Measurements from ENCODE around the gene CXADR. TPM values are rescaled to one million over a fixed set of nuclear protein-coding genes. Genes with fewer than 3 reads are reported as not detected.

Gene CXADR
- total RNA-seq, 4 donors from 2014 or later: 39.9 to 75.4 (median 62.9) TPM

- H3K4me3 ChIP-seq (replicated peaks in 1 of 3): no peak overlapping the region
- intact Hi-C loops (cut with DNase I): loop anchor here (10.0 kb wide), 1 partner anchor 166 kb away; no protein-coding TSS in a partner anchor
- WGBS, 2 donors: 61 to 67% methylated on average over 5 of the region's 5 CpGs
- H3K9me3 ChIP-seq: no peaks in the 10 kb centered on the region
- H3K36me3 ChIP-seq: no peaks in the 10 kb centered on the region
- H3K27ac ChIP-seq: peak overlapping the region in 2 of 3 donors; percentile 47 to 64
- H3K4me1 ChIP-seq: peaks cover 14 to 27% of the 10 kb centered on the region in 2 donors
- TF ChIP-seq POLR2A (IDR thresholded peaks at IDR 0.05): no peak
- peak in 1 of 2 donors; percentile 22 for DNase-seq
- no peaks in the 10 kb centered on the region for H3K27me3 ChIP-seq
Observed at GRCh38 chr21:17550671-17551308, 37.9 kb downstream of the CXADR start.

DNA sequence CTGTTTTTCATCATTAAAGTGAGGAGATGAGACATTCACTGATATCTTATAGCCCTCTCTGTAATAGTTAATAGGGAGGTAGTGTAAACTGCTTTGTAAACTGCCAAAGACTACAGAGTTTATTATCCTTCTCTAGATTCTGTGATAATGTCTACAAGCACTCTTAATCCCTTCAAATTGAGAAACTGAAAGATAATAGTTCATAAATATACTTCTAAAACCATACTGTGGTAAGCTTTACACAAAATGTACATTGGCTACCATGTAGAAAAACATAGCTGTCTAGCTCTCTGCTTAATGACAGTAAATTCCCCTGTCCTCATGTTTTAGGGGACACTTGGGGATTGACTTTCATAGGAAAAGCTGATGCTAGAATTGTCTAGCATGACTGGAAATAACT is 39.6 kb downstream of the CXADR start:
- Histone ChIP-seq H3K27me3 (no peaks in the 10 kb centered on the region), H3K9me3 (no peaks in the 10 kb centered on the region), H3K4me1 (peaks cover 10 to 23% of the 10 kb centered on the region in 2 donors), H3K4me3 (replicated peaks in 1 of 3) (no peak overlapping the region), H3K27ac (no peak overlapping the region), H3K36me3 (no peaks in the 10 kb centered on the region)
- TF ChIP-seq POLR2A (IDR thresholded peaks at IDR 0.05): no peak
- TF ChIP-seq, protein P1, sequence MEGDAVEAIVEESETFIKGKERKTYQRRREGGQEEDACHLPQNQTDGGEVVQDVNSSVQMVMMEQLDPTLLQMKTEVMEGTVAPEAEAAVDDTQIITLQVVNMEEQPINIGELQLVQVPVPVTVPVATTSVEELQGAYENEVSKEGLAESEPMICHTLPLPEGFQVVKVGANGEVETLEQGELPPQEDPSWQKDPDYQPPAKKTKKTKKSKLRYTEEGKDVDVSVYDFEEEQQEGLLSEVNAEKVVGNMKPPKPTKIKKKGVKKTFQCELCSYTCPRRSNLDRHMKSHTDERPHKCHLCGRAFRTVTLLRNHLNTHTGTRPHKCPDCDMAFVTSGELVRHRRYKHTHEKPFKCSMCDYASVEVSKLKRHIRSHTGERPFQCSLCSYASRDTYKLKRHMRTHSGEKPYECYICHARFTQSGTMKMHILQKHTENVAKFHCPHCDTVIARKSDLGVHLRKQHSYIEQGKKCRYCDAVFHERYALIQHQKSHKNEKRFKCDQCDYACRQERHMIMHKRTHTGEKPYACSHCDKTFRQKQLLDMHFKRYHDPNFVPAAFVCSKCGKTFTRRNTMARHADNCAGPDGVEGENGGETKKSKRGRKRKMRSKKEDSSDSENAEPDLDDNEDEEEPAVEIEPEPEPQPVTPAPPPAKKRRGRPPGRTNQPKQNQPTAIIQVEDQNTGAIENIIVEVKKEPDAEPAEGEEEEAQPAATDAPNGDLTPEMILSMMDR (IDR thresholded peaks at IDR 0.05): no peak
- DNase-seq: no peak
- intact Hi-C loops (cut with DNase I): loop anchor here (10.0 kb wide), 1 partner anchor 168 kb away; no protein-coding TSS in a partner anchor

GRCh38 chr21:17554120-17554519 is 41.3 kb downstream of the CXADR start:
- no peaks in the 10 kb centered on the region for H3K27me3 ChIP-seq
- no peak for DNase-seq
- peaks cover 6 to 13% of the 10 kb centered on the region in 2 donors for H3K4me1 ChIP-seq
- H3K36me3 ChIP-seq: no peaks in the 10 kb centered on the region
- TF ChIP-seq, protein P1 (IDR thresholded peaks at IDR 0.05): no peak
- TF ChIP-seq POLR2A (IDR thresholded peaks at IDR 0.05): no peak
- H3K4me3 ChIP-seq (replicated peaks in 1 of 3): no peak overlapping the region
- no peak overlapping the region for H3K27ac ChIP-seq
- intact Hi-C loops (cut with DNase I): loop anchor here (10.0 kb wide), 1 partner anchor 169 kb away; no protein-coding TSS in a partner anchor
- no peaks in the 10 kb centered on the region for H3K9me3 ChIP-seq
- 58 to 68% methylated on average over 2 of the region's 2 CpGs for WGBS, 2 donors

- TF ChIP-seq, protein P1 (IDR thresholded peaks at IDR 0.05): peak in 3 of 6 experiments; percentile 36 to 53 (median 39)
- TF ChIP-seq POLR2A (IDR thresholded peaks at IDR 0.05): no peak
- no peak overlapping the region for H3K27ac ChIP-seq
- no peaks in the 10 kb centered on the region for H3K27me3 ChIP-seq
- peaks cover 0 to 10% of the 10 kb centered on the region in 2 donors for H3K4me1 ChIP-seq
- intact Hi-C loops (cut with DNase I): loop anchor here (10.0 kb wide), 1 partner anchor 170 kb away; no protein-coding TSS in a partner anchor
- no peaks in the 10 kb centered on the region for H3K36me3 ChIP-seq
- no peak overlapping the region for H3K4me3 ChIP-seq (replicated peaks in 1 of 3)
- no peak for DNase-seq
- H3K9me3 ChIP-seq: no peaks in the 10 kb centered on the region
- WGBS, 2 donors: 60 to 61% methylated on average over 6 of the region's 6 CpGs
Observed at GRCh38 chr21:17554679-17555465, 42.0 kb downstream of the CXADR start.

GRCh38 chr21:17560377-17561025 is 47.7 kb downstream of the CXADR start:
- Histone ChIP-seq H3K36me3 (no peaks in the 10 kb centered on the region), H3K4me3 (replicated peaks in 1 of 3) (no peak overlapping the region), H3K27me3 (no peaks in the 10 kb centered on the region), H3K4me1 (no peaks in the 10 kb centered on the region), H3K9me3 (no peaks in the 10 kb centered on the region), H3K27ac (no peak overlapping the region)
- TF ChIP-seq POLR2A (IDR thresholded peaks at IDR 0.05): no peak
- TF ChIP-seq, protein P1 (IDR thresholded peaks at IDR 0.05): no peak
- intact Hi-C loops (cut with DNase I): no loop called here
- DNase-seq: no peak
- 87 to 90% methylated on average over 5 of the region's 5 CpGs for WGBS, 2 donors

Measured in thyroid gland (tissue), 4 donors.